NCI-H2107 treated with DMSO at 0.1 percent for 48 hours (cell line): Measurements from ENCODE around the gene MCMBP.
"Not testable (repeated sequence)": the region's sequence is repeated elsewhere in the genome, so short reads cannot be mapped to it uniquely, and the experiment has no call there.

Experiments used
- DNase-seq: peaks from one replicate; lab custom pipeline; 2025; ENCODE audit not compliant: unreplicated experiment; lab: John Stamatoyannopoulos, UW

Gene MCMBP, protein sequence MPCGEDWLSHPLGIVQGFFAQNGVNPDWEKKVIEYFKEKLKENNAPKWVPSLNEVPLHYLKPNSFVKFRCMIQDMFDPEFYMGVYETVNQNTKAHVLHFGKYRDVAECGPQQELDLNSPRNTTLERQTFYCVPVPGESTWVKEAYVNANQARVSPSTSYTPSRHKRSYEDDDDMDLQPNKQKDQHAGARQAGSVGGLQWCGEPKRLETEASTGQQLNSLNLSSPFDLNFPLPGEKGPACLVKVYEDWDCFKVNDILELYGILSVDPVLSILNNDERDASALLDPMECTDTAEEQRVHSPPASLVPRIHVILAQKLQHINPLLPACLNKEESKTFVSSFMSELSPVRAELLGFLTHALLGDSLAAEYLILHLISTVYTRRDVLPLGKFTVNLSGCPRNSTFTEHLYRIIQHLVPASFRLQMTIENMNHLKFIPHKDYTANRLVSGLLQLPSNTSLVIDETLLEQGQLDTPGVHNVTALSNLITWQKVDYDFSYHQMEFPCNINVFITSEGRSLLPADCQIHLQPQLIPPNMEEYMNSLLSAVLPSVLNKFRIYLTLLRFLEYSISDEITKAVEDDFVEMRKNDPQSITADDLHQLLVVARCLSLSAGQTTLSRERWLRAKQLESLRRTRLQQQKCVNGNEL

GRCh38 chr10:119872610-119872859 lies at the start of gene MCMBP:
Gene MCMBP, minus strand, starts transcription at chr10:119872843. Its CDS starts 259 bp downstream, at chr10:119872584.
- DNase-seq = no peak

GRCh38 chr10:119919826-119920225 lies 47.2 kb upstream of the MCMBP start:
- DNase-seq = no peak

- no peak for DNase-seq
Measured at GRCh38 chr10:119919271-119919670, 46.6 kb upstream of the MCMBP start.

GRCh38 chr10:119917777-119918176 lies 45.1 kb upstream of the MCMBP start:
- no peak for DNase-seq

DNA sequence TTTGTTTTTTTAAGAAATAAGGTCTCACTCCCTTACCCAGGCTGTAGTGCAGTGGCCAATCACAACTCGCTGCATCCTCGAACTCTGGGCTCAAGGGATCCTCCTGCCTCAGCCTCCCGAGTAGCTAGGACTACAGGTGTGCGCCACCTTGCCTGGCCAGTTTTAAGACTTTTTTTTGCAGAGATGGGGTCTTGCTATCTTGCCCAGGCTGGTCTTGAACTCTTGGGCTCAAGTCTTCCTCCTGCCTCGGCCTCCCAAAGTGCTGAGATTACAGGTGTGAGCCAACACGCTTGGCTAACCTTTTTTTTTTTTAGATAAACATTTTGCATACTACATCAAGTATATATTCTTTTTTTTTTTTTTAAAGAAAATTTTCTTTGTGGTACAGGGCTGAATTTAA lies 38.0 kb upstream of the MCMBP start:
- no peak for DNase-seq

DNA sequence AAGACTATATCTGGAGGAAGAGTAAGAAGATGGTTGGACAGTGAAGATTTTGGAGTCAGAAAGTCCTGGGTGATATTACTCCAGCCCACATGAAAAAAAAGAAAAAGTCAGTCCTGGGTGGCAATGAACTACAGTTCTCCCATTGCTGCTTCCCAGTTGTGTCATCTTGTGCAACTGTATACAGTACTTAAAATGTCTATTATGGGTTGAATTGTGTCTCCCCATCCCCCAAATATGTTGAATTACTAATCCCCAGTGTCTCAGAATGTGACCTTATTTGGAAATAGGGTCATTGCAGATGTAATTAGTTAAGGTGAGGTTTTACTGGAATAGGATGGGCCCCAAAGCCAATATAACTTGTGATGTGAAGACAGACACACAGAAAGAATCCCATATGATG lies 35.5 kb upstream of the MCMBP start:
- DNase-seq = no peak

- DNase-seq = not testable (repeated sequence)
Measured at GRCh38 chr10:119907695-119908094, 35.1 kb upstream of the MCMBP start.

DNA sequence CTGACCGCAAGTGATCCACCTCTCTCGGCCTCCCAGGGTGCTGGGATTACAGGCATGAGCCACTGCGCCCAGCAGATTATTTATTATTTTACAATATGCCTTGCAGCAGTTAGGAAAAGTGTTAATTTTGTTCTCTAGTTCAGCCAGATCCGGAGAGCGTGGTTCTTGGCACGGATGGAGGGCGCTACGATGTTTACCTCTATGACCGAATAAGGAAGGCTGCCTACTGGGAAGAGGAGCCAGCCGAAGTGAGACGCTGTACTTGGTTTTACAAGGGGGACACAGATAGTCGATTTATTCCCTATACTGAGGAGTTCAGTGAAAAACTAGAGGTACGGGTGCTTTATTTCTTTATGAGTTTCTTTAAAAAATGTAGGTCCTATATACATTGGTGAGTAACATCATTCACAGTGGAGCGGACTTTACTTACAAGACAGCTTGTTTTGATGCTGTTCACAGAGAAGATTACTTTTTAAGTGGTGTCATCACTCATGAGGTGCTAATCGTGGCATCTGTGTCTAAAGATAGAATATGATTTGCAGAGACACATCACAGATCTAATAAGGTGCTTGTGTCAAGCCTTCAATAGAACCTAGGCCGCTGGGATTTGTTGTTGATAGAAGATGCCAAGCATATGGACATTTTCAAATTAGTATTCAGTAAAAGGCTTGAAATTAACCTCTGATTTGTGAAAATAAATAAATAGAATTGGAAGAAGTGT lies 31.5 kb upstream of the MCMBP start:
- no peak for DNase-seq

GRCh38 chr10:119898577-119898976 lies 25.9 kb upstream of the MCMBP start:
- no peak for DNase-seq

DNA sequence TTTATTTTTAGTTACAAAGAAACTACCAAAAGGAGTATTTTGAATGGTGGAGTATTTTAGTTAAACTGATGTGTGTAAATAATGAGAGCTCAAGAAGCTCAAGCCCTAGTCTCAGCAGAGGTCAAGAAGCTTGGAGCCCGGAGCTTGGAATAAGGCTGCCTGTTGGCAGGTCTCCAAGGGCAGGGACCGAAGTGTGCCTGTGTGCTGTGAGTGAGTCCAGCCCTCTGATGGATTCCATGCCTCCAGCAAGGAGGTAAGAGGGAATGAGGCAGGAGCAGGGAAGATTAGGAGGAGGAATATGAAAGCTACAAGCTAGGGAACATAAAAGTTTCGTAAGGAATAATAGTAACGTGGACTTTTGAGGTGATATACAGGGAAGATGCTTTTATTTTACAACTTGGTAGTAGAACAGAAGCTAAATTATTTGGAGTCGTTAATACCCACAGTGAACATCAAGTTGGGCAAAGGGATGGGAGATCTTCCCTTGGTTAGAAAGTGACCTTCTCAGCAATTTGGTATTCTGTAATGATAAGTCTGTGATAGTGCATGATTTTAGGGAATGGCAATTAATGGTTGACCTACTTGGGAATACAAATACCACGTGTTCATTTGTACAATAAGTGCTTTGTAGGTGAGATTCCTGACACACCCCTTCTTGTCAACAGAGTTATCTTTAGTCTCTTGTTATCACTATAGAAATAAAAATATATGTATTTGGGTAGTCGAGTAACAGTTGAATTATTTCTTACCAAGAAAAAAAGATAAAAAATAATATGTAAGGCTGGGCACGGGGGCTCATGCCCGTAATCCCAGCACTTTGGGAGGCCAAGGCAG lies 24.5 kb upstream of the MCMBP start:
- DNase-seq = no peak

GRCh38 chr10:119896061-119896655 lies 23.5 kb upstream of the MCMBP start:
- no peak for DNase-seq

DNA sequence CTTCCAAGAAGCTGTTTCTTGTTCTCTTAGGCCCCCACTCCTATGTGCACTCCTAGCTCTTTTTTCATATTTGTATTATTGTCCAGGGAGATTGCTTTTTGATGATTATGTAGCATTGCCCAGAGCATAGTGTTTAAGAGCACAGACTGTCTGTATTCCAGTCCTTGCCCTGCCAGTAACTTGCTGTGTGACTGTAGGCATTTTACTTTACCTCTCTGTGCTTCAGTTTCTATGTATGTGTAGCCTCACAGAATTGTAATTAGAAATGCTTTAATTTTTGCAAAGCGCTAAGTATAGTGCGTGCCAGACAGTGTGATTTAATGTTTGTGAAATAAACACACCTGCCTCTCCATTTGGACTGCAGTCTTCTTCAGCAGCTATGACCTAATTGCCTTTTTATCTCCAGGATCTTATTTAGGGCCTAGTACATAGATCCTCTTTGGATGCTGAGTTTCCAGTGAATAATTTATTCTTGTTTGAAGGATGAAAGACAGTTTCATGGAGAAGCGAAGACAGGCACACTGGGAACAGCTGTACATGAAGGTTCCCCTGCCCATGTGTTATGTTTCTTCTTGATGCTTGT lies 21.3 kb upstream of the MCMBP start:
- no peak for DNase-seq

DNA sequence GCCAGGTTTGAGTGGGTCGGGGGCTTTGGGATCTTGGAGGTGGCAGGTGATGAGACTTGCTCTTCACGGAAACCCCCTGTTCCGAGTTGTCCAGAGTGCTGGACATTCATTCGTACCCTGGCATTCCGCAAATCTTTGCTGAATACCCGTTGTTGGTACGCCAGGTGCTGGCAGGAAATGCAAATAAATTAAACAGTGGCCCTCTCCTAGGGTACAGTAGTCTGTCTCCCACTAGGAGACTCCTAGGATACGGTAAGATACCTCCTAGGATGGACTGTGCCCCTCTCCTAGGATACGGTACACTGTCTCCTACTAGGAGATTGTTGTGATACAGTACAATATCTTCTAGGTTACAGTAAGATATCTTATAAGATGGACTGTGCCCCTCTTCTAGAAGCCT lies 20.4 kb upstream of the MCMBP start:
- DNase-seq = no peak

GRCh38 chr10:119892188-119893065 lies 19.8 kb upstream of the MCMBP start, which contains the start of gene SEC23IP:
Gene SEC23IP, plus strand, starts transcription at chr10:119892730. Its CDS starts 53 bp downstream, at chr10:119892783.
- DNase-seq = peak; percentile 62

DNA sequence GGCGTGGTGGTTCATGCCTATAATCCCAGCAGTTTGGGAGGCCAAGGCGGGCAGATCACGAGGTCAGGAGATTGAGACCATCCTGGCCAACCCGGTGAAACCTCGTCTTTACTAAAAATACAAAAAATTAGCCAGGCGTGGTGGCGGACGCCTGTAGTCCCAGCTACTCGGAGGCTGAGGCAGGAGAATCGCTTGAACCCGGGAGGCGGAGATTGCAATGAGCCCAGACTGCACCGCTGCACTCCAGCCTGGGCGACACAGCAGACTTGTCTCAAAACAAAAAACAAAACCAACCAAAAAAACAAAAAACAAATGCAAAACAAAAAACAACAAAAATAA lies 19.2 kb upstream of the MCMBP start:
- not testable (repeated sequence) for DNase-seq

DNA sequence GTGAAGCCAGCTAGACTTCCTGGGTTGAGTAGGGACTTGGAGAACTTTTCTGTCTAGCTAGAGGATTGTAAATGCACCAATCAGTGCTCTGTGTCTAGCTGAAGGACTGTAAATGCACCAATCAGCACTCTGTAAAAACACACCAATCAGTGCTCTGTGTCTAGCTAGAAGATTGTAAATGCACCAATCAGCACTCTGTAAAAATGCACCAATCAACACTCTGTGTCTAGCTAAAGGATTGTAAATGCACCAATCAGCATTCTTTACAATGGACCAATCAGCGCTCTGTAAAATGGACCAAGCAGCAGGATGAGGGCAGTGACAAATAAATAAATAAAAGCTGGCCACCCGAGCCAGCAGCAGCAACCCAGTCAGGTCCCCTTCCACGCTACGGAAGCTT lies 17.7 kb upstream of the MCMBP start:
- DNase-seq = not testable (repeated sequence)

DNA sequence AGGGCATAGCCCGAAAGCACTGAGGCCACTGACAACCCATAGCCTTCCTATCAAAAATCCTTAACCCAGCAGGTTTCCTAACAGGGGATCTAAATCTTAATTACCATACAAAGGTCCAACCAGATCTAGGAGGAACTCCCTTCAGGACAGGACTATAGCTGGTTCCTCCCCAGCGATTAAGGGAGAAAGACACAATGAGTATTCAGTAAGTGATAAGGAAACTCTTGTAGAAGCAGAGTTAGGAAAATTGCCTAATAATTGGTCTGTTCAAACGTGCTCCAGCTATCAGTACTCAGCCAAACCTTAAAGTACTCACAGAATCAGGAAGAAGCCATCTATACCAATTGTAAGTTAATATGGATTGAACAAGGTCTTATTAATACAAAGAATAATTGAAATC lies 16.6 kb upstream of the MCMBP start:
- DNase-seq = not testable (repeated sequence)

GRCh38 chr10:119888715-119889114 lies 16.1 kb upstream of the MCMBP start:
- DNase-seq = not testable (repeated sequence)

- DNase-seq = not testable (repeated sequence)
Measured at GRCh38 chr10:119886070-119886469, 13.4 kb upstream of the MCMBP start.
